ENCODE data around the gene LRRC47.
A peak's percentile ranks its signal among the peaks of the same experiment; 100 is the strongest.

- TF ChIP-seq ZNF274 (IDR thresholded peaks at IDR 0.05; ENCODE audit: borderline replicate concordance, extremely low read depth, low read length): no peak
- TF ChIP-seq BRCA1 (IDR thresholded peaks at IDR 0.05; ENCODE audit: low read depth, low read length): no peak
- no peak for TF ChIP-seq YY1 (IDR thresholded peaks at IDR 0.05; ENCODE audit: low read depth, low read length)
- no peak for TF ChIP-seq CTCF (IDR thresholded peaks at IDR 0.05; ENCODE audit: control extremely low read depth in 1 of 3, insufficient read depth in 1 of 3, low read depth in 1 of 3, low read length in 3 of 3)
- no peak for TF ChIP-seq RNF2 (IDR thresholded peaks at IDR 0.05; ENCODE audit: borderline replicate concordance, low read depth, low read length, missing control alignments, poor library complexity, severe bottlenecking)
- no peak for TF ChIP-seq GABPA (IDR thresholded peaks at IDR 0.05; ENCODE audit: borderline replicate concordance, insufficient read depth, low read length)
- no peak for TF ChIP-seq RXRA (IDR thresholded peaks at IDR 0.05; ENCODE audit: insufficient read depth, low read depth, low read length)
- peak in 1 of 2 experiments; percentile 29; a peak in 1 of 3 replicates for TF ChIP-seq POLR2A (IDR thresholded peaks at IDR 0.05; ENCODE audit: control extremely low read depth in 1 of 2, low read depth in 2 of 2, low read length in 2 of 2)
These were observed 64.5 kb downstream of the LRRC47 start for GRCh38 chr1:3731583-3732433.

Data from H1 (cell line).